ENCODE results near the gene GABRG3.

GRCh38 chr15:27585041-27585640 is 614.2 kb downstream of the GABRG3 start:
- TF ChIP-seq, protein P1, sequence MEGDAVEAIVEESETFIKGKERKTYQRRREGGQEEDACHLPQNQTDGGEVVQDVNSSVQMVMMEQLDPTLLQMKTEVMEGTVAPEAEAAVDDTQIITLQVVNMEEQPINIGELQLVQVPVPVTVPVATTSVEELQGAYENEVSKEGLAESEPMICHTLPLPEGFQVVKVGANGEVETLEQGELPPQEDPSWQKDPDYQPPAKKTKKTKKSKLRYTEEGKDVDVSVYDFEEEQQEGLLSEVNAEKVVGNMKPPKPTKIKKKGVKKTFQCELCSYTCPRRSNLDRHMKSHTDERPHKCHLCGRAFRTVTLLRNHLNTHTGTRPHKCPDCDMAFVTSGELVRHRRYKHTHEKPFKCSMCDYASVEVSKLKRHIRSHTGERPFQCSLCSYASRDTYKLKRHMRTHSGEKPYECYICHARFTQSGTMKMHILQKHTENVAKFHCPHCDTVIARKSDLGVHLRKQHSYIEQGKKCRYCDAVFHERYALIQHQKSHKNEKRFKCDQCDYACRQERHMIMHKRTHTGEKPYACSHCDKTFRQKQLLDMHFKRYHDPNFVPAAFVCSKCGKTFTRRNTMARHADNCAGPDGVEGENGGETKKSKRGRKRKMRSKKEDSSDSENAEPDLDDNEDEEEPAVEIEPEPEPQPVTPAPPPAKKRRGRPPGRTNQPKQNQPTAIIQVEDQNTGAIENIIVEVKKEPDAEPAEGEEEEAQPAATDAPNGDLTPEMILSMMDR (IDR thresholded peaks at IDR 0.05), result no peak
- no peak for TF ChIP-seq POLR2A (IDR thresholded peaks at IDR 0.05)
